B cell (primary cell): ENCODE results near the gene TMEM45B. TPM values are rescaled to one million over a fixed set of nuclear protein-coding genes. Genes with fewer than 3 reads are reported as not detected.

Experiments
- ATAC-seq: fragments of 200-7000 bp; cut with Tn5 transposase; one replicate; pipeline ENCODE4 v1.10.0; 2021; ENCODE audit warnings: low read depth, mild to moderate bottlenecking, moderate number of reproducible peaks, moderate library complexity
- CTCF ChIA-PET: fragments of 350-600 bp; sonication (Branson Sonifier 250); formaldehyde crosslinking; loops from one replicate; lab custom pipeline; 2021; ENCODE audit warnings: antibody characterized with exemption, inconsistent platforms; lab: Charles Lee
- POLR2A ChIA-PET: fragments of 350-600 bp; sonication (Branson Sonifier 250); formaldehyde crosslinking; loops from one replicate; lab custom pipeline; 2021; ENCODE audit warnings: antibody characterized with exemption; lab: Charles Lee
- DNase-seq: peaks from one replicate; pipeline ENCODE4 v3.0.0; 2013
- H2AFZ ChIP-seq: 2 replicates; pipeline ENCODE4 v1.6.1; 2012; ENCODE audit warnings: mild to moderate bottlenecking, low read depth, low read length; ENCODE audit not compliant: insufficient read depth, poor library complexity, severe bottlenecking
- H3K27ac ChIP-seq, 2 donors: 1 replicate in 1 of 2; 2 replicates in 1 of 2; pipeline ENCODE4 v1.5.1; 2012 to 2013; ENCODE audit warnings: low read length in 2 of 2, mild to moderate bottlenecking in 2 of 2, moderate library complexity in 1 of 2
- H3K27me3 ChIP-seq, 4 experiments: fragments of 200-600 bp in 1 of 4; sonication (generic) in 1 of 4; replicated peaks in 1 of 4; 1 replicate in 2 of 4; 2 replicates in 2 of 4; pipeline versions ENCODE4 v1.6.1 to v1.7.0; 2013 to 2016; ENCODE audit warnings: low read length in 3 of 4, mild to moderate bottlenecking in 2 of 4, mixed read lengths in 1 of 4, moderate library complexity in 1 of 4; ENCODE audit not compliant: insufficient read depth in 4 of 4, control insufficient read depth in 3 of 4; ENCODE audit errors: control extremely low read depth in 1 of 4
- H3K36me3 ChIP-seq, 2 experiments: replicated peaks in 1 of 2; 1 replicate in 1 of 2; 2 replicates in 1 of 2; pipeline versions ENCODE4 v1.6.1 to v1.7.1; 2013; ENCODE audit warnings: low read length in 1 of 2; ENCODE audit not compliant: insufficient read depth in 2 of 2, control insufficient read depth in 1 of 2; ENCODE audit errors: control extremely low read depth in 1 of 2, extremely low read depth in 1 of 2
- H3K4me1 ChIP-seq, 2 donors: fragments of 200-600 bp in 1 of 2; sonication (generic) in 1 of 2; 1 replicate in 1 of 2; 2 replicates in 1 of 2; pipeline versions ENCODE4 v1.5.1 to v1.6.1; 2013 to 2017; ENCODE audit warnings: low read length in 2 of 2; ENCODE audit not compliant: control insufficient read depth in 2 of 2, insufficient read depth in 2 of 2
- H3K4me2 ChIP-seq: replicated peaks from 2 replicates; pipeline ENCODE3; 2012; ENCODE audit warnings: mild to moderate bottlenecking, low read depth, low read length; ENCODE audit not compliant: poor library complexity, severe bottlenecking
- H3K4me3 ChIP-seq, 5 experiments: fragments of 200-600 bp in 1 of 5; sonication (generic) in 1 of 5; 1 replicate in 3 of 5; 2 replicates in 2 of 5; pipeline versions ENCODE4 v1.5.1 to v1.7.0; 2011 to 2016; ENCODE audit warnings: low read length in 4 of 5, mild to moderate bottlenecking in 4 of 5, low read depth in 2 of 5, control low read depth in 1 of 5, moderate library complexity in 1 of 5; ENCODE audit not compliant: insufficient read depth in 1 of 5; ENCODE audit errors: control extremely low read depth in 1 of 5, extremely low read depth in 1 of 5
- H3K79me2 ChIP-seq: fragments of 200-600 bp; sonication (generic); one replicate; pipeline ENCODE4 v1.6.0; 2016; ENCODE audit warnings: low read length; ENCODE audit not compliant: control insufficient read depth, insufficient read depth
- H3K9ac ChIP-seq: fragments of 200-600 bp; sonication (generic); 2 replicates; pipeline ENCODE4 v1.6.1; 2017; ENCODE audit warnings: mild to moderate bottlenecking, low read length, moderate library complexity
- H3K9me3 ChIP-seq, 3 donors: one replicate each; pipeline versions ENCODE4 v1.6.1 to v1.7.1; 2013; ENCODE audit warnings: low read length in 2 of 3; ENCODE audit not compliant: control insufficient read depth in 2 of 3, insufficient read depth in 1 of 3; ENCODE audit errors: control extremely low read depth in 1 of 3
- H4K20me1 ChIP-seq: 2 replicates; pipeline ENCODE4 v1.6.0; 2012; ENCODE audit warnings: mild to moderate bottlenecking, low read length; ENCODE audit not compliant: insufficient read depth, control insufficient read depth, poor library complexity, severe bottlenecking
- H3K27ac Mint-ChIP-seq: one replicate; pipeline ENCODE4 v1.8.0; 2021; ENCODE audit warnings: mixed read lengths
- H3K27me3 Mint-ChIP-seq: one replicate; pipeline ENCODE4 v1.8.0; 2021; ENCODE audit warnings: mixed read lengths
- H3K4me1 Mint-ChIP-seq: one replicate; pipeline ENCODE4 v1.8.0; 2021; ENCODE audit warnings: mixed read lengths
- H3K4me3 Mint-ChIP-seq: one replicate; pipeline ENCODE4 v1.8.0; 2021; ENCODE audit warnings: mixed read lengths
- H3K9me3 Mint-ChIP-seq: one replicate; pipeline ENCODE4 v1.8.0; 2022; ENCODE audit warnings: mixed read lengths; ENCODE audit not compliant: insufficient read depth
- CTCF ChIP-seq: fragments of 200-600 bp; IDR thresholded peaks from one replicate; pipeline ENCODE4 v1.8.0; 2022; ENCODE audit warnings: antibody characterized with exemption, mild to moderate bottlenecking
- EZH2 ChIP-seq: IDR thresholded peaks from 2 replicates; pipeline ENCODE4 v1.6.1; 2012; ENCODE audit warnings: borderline replicate concordance, low read depth, mild to moderate bottlenecking, moderate library complexity, low read length; ENCODE audit not compliant: insufficient read depth, poor library complexity, severe bottlenecking
- WGBS: methylation state at CpG from one replicate; pipeline ENCODE4 v1.1.5; 2013; ENCODE audit warnings: missing lambda C conversion rate; ENCODE audit not compliant: insufficient coverage; 5-methylcytosine and 5-hydroxymethylcytosine counted together
- intact Hi-C: fragments of 100-400 bp; cut with micrococcal nuclease; formaldehyde crosslinking; loops from one replicate; pipeline ENCODE4 v1.10.0; 2022
- polyA plus RNA-seq: library from polyadenylated mRNA; depleted of rRNA; stranded (reverse); fragments of >200 nt; gene quantifications from 2 replicates; pipeline ENCODE4 v1.2.3, GENCODE V29; 2012
- total RNA-seq, 2 donors: library from RNA; stranded (reverse); fragments of 120-200 nt in 1 of 2; gene quantifications; 1 replicate in 1 of 2; 2 replicates in 1 of 2; pipeline versions ENCODE4 v1.2.3 to v1.2.4, GENCODE V29; 2013 to 2022

Gene TMEM45B
- total and polyA plus RNA-seq, 2 donors (not counting 1 experiment from before 2014, with no cell fraction given) = not detected

- WGBS = 1% methylated on average over 77 of the region's 77 CpGs
- peak within 1 kb of the TSS; percentile 82 for H3K27ac Mint-ChIP-seq
- no peaks in the 10 kb centered on the region for H3K9me3 Mint-ChIP-seq
- ChIA-PET CTCF (interaction anchor here (0.6 to 3.0 kb wide), 2 partner anchors 28 to 237 kb away, joined by 3 to 16 read pairs; no protein-coding TSS in a partner anchor), POLR2A (no interaction called here)
- no peaks in the 10 kb centered on the region for H4K20me1 ChIP-seq
- peaks cover 22% of the 10 kb centered on the region for H3K4me1 Mint-ChIP-seq
- no peaks in the 10 kb centered on the region for H3K9me3 ChIP-seq
- H3K27me3 ChIP-seq = no peaks in the 10 kb centered on the region
- no peak for TF ChIP-seq CTCF
- TF ChIP-seq EZH2 = no peak
- intact Hi-C loops = loop anchor here (1.0 kb wide), 4 partner anchors 28 to 420 kb away; partner anchors contain the start of genes APLP2 and PRDM10
- H2AFZ ChIP-seq = peak within 1 kb of the TSS; percentile 88
- peak within 1 kb of the TSS; percentile 71 for H3K9ac ChIP-seq
- H3K36me3 ChIP-seq = peaks cover 2 to 15% of the 10 kb centered on the region in 2 experiments
- DNase-seq (peak; percentile 86), ATAC-seq (peak; percentile 97)
- H3K4me2 ChIP-seq = peak within 1 kb of the TSS; percentile 76
- no peaks in the 10 kb centered on the region for H3K27me3 Mint-ChIP-seq
- H3K79me2 ChIP-seq = peaks cover 28% of the 10 kb centered on the region
- peak within 1 kb of the TSS; percentile 35 to 53 for H3K27ac ChIP-seq
- peaks cover 10 to 14% of the 10 kb centered on the region in 2 donors for H3K4me1 ChIP-seq
- H3K4me3 Mint-ChIP-seq = peak within 1 kb of the TSS; percentile 92
- peak within 1 kb of the TSS; percentile 71 to 92 (median 79) for H3K4me3 ChIP-seq
Observed at GRCh38 chr11:129895126-129896041, 79.7 kb downstream of the TMEM45B start, which contains the start of gene NFRKB. Gene NFRKB (minus strand): TSS chr11:129895578. CDS start chr11:129892849, 2,729 bp downstream.
